Limb (tissue), 2 donors: ENCODE data around the gene BCAP29.
"Not testable (repeated sequence)": the region's sequence is repeated elsewhere in the genome, so short reads cannot be mapped to it uniquely, and the experiment has no call there.

Experiments used
- DNase-seq, 2 donors: peaks; one replicate each; pipeline ENCODE4 v3.0.0-alpha.2; 2016; ENCODE audit errors: extremely low spot score in 2 of 2

The BCAP29 gene

GRCh38 chr7:107615910-107616680 is 36.0 kb downstream of the BCAP29 start:
- no peak for DNase-seq

GRCh38 chr7:107622429-107622828 is 42.4 kb downstream of the BCAP29 start:
- no peak for DNase-seq

GRCh38 chr7:107622894-107623293 is 42.8 kb downstream of the BCAP29 start:
- DNase-seq, result no peak

- DNase-seq, result no peak
Observed at GRCh38 chr7:107627002-107627401, 47.0 kb downstream of the BCAP29 start.

- DNase-seq, result no peak
Observed at GRCh38 chr7:107628461-107629064, 48.5 kb downstream of the BCAP29 start.

- DNase-seq, result no peak
Observed at GRCh38 chr7:107630342-107630741, 50.3 kb downstream of the BCAP29 start.

GRCh38 chr7:107631588-107632491 is 51.8 kb downstream of the BCAP29 start:
- DNase-seq, result no peak

GRCh38 chr7:107632492-107632865 is 52.4 kb downstream of the BCAP29 start:
- DNase-seq, result no peak

GRCh38 chr7:107638594-107638993 is 58.5 kb downstream of the BCAP29 start:
- no peak for DNase-seq

- DNase-seq, result not testable (repeated sequence)
Observed at GRCh38 chr7:107639070-107639469, 59.0 kb downstream of the BCAP29 start.

GRCh38 chr7:107641676-107642075 is 61.6 kb downstream of the BCAP29 start:
- DNase-seq, result no peak

GRCh38 chr7:107642501-107642900 is 62.5 kb downstream of the BCAP29 start:
- DNase-seq, result no peak

- DNase-seq, result no peak
Observed at GRCh38 chr7:107643407-107643806, 63.4 kb downstream of the BCAP29 start.

GRCh38 chr7:107643938-107644308 is 63.9 kb downstream of the BCAP29 start:
- DNase-seq, result no peak

- peak in 1 of 2 donors; percentile 12 for DNase-seq
Observed at GRCh38 chr7:107644309-107644974, 64.4 kb downstream of the BCAP29 start.

- DNase-seq, result no peak
Observed at GRCh38 chr7:107652642-107653041, 72.6 kb downstream of the BCAP29 start.

GRCh38 chr7:107658467-107658866 is 78.4 kb downstream of the BCAP29 start:
- DNase-seq, result no peak

GRCh38 chr7:107659666-107660065 is 79.6 kb downstream of the BCAP29 start:
- no peak for DNase-seq

GRCh38 chr7:107660381-107661080 is 80.5 kb downstream of the BCAP29 start, which contains the start of gene SLC26A4:
Gene SLC26A4, plus strand, starts transcription at chr7:107660828. Its CDS starts 814 bp downstream, at chr7:107661642.
- peak in 1 of 2 donors; percentile 36 for DNase-seq

- peak in 1 of 2 donors; percentile 74 for DNase-seq
Observed at GRCh38 chr7:107661081-107661864, 81.2 kb downstream of the BCAP29 start.
